ENCODE results near the gene SLC10A3.

Gene SLC10A3, protein sequence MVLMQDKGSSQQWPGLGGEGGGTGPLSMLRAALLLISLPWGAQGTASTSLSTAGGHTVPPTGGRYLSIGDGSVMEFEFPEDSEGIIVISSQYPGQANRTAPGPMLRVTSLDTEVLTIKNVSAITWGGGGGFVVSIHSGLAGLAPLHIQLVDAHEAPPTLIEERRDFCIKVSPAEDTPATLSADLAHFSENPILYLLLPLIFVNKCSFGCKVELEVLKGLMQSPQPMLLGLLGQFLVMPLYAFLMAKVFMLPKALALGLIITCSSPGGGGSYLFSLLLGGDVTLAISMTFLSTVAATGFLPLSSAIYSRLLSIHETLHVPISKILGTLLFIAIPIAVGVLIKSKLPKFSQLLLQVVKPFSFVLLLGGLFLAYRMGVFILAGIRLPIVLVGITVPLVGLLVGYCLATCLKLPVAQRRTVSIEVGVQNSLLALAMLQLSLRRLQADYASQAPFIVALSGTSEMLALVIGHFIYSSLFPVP

DNA sequence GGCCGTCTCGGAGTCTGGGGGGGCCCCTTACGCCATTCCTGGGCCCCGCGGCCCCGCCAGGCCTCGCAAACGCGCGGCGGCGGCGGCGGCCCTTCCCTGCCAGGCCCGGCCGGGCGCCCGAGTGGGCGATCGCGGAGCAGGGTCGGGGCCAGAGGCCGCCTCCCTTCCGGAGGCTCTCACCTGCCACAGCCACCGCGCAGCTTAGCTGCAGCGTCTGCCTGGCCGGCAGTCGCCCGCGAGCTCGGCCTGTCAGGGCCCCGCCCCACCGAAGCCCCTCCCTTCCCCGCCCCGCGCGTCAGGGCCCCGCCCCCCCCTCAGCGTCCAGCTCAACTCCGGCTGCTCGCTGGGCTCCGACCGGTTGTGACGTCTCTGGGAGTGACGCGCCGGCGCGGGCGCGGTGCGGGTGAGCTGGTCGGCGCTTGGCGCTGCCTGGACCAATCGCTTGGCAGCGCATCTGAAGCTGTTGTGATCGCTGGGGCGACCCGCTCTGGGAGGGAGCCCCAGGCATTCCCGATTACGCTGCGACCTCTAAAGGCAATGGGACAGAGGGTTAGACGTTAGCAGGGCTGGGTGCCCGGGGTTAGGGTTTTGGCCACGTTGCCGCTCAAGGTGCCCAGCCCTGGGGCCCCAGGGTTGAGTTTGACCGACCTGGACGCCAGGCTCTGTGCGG is at the start of gene SLC10A3:
Gene SLC10A3, minus strand, starts transcription at position 216 of the 670 bp plus-strand sequence. CDS start 1,689 bp downstream, outside the sequence.
- DNase-seq, result peak; percentile 97

DNA sequence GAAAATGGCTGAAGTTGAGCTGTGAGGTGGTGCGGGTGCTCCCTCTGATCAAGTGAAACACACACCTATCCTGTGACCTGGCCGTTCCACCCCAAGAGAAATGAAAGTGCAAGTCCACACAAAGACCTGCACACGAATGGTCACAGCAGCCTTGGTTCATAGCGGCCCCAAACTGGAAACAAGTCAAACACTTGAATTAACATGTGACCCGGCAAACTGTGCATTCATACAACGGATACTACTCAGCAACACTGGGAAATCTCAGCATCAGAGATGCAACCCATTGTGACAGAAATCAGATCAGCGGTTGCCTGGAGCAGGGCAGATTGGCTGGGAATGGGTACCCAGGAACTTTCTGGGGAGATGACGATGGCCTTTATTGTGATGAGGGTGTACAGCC is 48.6 kb upstream of the SLC10A3 start:
- peak; percentile 82 for DNase-seq

DNA sequence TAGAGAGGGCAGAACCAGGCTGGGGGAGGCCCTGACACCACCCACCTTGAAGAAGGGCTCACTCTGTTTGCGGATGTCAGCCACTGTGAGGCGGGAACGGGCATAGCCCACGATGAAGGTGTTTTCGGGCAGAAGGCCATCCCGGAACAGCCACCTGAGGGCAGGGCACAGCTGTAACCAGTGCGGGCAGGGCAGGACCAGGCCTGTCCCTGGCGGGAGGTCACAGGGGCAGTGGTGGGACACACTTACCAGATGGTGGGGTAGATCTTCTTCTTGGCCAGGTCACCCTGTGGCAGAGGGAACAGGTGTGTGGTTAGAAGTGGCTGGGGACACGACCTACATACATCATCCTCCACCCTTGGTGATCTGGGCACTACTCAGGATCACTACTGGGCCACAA is 45.5 kb upstream of the SLC10A3 start:
- no peak for DNase-seq

DNA sequence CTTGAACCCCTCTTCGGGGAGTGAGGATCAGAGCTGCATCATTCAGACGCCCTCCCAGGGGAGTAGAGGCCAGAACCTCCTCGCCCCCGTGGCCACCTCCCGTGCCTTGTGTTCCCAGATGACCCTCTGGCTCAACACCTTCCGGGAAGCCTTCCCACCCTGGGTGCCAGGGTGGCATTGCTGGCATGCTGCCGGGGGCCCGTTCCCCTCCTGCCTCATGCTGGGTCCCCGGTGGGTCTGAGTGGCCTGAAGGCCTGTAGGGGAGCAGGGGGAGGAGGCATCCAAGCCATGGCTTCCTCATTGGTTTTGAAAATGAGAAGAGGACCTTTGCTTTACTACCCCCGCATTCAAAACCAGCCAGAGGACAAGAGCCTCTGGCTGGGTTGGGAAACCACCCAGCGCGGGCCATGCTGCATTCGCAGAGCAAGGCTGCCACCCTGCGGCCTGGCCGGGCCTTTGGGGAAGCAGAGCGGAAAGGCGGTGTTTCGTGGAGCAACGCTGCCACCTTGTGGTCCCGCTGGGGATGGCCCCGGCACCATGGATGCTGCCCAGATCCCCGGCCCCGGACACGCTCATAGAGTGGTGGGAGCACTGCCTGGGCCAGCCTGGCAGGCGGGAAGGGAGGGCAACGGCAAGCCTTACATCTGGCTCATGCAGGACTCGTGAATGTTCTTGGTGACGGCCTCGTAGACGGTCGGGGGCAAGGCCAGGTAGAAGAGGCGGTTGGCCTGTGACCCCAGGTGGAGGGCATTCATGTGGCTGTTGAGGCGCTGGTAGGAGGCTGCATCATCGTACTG is 44.3 kb upstream of the SLC10A3 start:
- peak; percentile 92 for DNase-seq

DNA sequence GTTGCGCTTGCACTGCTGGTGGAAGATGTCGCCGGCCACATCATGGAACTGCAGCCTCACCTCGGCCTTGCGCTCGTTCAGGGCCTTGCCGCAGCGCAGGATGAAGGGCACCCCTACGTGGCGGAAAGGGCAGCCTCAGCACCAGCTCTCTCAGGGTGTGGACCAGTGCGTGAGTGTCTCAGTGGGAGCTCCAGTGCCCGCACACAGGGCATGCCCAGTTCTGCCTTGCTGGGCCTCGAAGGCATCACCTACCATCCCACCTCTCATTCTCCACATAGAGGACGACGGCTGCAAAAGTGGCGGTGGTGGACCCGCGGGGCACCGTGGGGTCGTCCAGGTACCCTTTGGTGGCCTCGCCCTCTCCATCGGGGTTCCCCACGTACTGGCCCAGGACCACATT is 42.3 kb upstream of the SLC10A3 start:
- DNase-seq, result no peak

DNA sequence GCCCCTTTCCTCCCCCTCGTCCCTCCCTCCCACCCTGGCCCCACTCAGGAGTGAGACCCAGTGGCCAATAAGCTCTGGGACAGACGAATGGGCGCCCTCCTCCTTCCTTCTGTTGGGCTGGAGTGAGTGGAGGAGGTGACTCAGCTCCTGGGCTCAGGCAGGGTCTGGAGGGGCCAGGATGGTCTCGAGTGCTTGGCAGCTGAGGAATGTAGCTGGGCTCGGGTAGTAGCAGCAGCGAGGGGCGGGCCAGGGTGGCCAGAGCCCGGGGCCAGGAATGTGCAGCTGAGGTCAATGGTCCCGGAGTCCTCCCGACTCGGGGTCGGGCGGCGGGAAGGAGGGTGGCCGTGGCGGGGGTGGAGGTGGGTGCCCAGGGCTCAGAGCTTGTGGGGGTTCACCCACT is 41.2 kb upstream of the SLC10A3 start:
- DNase-seq, result no peak

DNA sequence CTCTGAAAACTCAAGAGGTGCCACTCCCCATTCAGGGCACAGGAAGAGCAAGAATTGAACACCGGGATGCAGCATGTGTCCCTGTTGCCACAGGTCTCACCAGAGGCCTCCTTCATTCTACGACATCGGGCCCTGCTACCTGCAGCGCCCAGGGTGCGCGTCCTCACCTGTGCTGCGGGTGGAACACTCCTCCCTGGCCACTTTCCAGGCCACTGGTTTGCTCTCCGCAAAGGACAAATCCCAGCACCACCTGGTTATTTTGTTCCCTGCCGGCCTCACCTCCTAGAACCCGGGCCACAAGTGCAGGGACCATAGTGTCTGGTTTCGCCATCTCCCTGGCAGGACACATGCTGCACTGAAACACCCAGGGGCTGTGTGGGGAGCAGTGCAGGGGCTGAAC is 39.9 kb upstream of the SLC10A3 start:
- DNase-seq, result peak; percentile 45

DNA sequence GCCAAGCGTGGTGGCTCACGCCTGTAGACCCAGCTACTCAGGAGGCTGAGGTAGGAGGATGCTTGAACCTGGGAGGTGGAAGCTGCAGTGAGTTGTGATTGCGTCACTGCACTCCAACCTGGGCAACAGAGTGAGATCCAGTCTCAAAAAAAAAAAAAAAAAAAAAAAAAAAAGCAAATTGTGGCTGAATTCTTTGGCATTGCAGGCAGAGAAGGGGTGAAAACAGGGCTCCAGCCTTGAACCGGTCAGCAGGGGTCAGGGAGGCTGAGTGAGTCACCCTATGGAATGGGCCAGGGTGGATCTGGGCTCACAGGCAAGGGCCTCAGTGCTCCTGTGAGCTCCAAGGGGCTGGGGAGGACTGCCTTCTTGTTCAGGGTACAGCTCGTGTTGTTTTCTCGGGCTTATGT is 38.8 kb upstream of the SLC10A3 start:
- peak; percentile 19 for DNase-seq

DNA sequence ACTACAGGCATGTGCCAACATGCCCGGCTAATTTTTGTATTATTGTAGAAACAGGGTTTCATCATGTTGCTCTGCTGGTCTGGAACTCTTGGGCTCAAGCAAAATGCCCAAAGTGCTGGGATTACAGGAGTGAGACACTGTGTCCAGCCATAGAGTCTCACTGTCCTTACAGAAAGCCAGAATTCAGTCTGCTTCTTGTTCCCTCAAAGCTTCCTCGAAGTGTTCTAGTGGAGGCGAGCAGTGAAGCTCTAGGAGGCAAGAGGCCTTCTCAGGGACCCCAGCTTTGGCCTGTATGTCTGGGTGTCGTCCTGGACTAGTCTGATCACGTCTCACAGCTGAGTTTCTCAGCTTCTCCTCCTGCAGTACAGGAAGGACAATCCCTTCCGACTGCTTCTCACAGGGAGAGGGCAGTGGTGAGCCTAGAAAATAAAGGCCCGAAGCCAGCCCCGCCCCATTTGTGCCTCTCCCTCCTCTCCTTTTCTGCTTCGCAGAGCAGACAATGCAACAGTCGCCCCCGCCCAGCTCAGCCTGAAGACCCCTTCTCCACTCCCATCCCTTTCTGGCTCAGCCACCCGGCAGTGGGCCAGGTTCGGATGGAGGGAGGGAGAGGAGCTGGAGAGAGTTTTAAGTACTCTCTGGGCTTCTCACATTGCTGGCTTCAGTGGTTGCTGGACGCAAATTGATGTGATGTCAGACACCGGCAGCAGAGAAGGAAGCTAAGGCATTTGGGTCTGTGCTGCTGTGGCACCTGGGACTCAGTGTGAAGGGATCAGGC is 36.7 kb upstream of the SLC10A3 start:
- DNase-seq, result peak; percentile 89

DNA sequence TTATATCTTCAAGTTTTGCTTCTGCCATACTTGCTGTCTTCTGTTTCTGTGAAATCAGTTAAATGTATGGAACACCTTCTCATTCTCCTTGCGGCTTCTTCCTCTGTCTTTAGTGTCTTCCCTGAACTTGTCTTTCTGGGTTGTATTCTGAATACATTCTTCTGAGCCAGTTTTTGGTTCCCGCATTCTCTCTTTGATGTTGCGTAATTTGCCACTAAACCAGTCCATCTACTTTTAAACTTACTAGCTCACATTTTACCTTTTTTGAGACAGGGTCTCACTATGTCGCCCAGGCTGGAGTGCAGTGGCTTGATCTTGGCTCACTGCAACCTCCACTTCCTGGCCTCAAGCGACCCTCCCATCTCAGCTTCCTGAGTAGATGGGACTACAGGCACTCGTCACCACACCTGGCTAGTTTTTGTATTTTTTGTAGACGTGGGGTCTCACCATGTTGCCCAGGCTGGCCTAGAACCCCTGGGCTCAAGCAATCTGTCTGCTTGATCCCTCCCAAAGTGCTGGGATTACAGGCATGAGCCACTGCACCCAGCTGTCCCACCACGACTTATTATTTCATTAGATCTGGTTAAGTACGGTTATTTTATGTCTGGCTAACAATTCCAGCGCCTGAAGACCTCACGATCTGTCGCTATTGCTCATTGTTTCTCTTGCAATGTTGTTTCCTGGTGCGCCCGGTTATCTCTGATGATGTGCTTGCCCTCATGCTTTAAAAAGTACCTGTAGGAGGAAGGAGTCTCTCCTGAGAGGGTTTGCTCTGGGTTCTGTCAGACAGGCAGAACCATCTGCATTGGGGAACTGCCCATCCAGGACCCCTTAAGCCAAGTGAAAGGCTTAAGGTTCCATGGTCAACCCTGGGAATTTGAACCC is 35.4 kb upstream of the SLC10A3 start:
- no peak for DNase-seq

DNA sequence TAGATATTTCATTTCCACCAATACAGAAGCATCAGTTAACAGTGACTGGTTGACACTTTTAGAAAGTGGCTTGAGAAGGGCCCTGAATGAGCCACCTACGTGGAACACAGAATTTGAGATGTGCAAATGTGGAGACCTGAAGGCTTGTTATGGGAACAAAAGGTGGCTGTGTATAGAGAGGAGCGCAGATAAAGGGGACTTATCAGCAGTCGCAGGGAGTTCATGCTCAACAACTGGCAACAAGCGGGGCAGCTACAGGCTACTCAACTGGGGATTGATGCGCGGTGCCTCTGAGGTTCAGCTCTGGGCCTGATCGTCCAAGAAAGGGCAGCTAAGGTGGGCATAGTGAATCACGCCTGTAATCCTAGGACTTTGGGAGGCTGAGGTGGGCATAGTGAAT is 29.0 kb upstream of the SLC10A3 start:
- no peak for DNase-seq

DNA sequence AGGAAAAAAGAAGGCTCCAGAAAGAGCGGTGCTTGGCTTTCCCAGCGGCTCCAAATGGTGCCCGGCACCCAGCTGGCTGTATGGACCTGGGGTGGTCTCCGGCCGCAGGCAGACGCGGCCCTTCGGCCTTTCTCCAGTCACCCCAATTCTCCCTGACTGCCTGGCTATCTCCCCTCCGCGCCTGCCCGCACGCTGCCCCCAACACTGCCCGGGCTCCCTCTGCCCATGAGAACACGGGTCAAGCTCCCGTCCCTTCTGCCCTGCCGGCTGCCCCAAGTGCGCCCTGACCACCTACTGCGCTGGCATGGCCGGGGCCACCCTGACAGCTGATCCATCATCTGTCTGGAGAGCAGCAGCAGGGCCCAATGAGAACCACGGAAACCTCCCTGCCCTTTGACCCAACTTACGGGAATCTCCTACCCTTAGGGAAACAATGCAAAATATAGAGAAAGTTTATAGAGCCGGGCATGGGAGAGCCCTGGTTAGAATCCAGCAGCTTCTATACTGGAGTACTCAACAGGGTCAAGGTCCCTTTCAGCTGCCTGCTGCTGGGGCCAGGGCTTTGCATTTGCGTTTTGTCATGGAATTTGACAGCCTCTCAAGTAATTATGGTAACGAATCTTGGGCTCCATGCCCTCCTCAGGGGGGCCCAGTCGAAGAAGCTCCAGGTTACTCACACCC is 26.8 kb upstream of the SLC10A3 start:
- peak; percentile 32 for DNase-seq

DNA sequence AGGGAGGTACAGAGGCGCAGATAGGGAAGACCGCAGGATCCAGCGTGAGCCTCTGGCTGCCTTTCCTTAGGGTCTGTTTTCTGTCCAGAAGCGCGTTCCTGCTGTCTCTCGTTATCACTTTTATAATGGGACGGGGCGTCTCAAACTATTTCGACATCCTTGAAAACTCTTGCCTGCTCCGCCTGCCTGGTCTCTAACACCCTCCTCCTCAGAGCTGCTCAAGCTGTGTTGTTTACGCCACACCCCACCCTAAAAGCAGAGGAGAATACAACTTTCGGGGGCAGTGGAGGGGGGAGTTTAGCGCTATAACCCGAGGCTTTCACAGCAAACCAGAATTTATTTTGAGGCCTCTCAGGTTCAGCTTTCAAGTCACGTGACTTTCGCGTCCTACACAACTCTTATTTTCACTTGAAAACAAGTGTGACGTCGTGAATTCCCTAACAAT is 26.2 kb upstream of the SLC10A3 start:
- peak; percentile 65 for DNase-seq

DNA sequence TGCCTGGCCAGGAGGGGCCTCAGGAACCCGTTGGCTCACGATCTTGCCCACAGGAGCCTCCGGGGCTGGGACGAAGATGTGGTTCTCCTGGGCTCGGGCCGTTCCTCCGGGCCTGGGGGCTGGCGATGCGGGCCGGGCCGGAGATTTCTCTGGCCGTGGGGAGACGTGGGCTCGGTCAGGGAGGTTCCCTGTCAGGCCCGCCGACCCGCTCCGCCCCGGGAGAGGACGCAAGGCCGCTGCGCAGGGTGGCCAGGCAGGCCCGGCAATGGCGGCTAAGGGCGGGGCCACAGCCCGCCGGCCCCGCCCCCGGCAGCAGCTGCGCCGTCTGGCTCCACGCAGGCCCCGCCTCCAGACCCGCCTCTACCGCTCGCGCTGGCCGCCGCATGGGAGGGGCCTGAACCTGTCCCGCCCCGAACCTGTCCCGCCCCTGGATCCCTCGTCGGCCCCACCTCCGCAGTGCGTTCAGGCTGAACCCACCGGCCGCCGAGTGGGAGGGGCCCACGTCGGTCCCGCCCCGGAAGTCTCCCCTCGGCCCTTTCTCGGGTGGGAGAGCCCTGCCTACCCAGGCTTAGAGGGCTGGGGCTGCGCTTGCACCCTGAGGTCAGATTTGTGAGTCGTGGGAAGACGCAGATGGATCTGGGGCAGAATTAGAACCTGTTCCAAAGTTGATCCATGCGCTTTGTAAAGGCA is 25.7 kb upstream of the SLC10A3 start, which contains the start of gene FAM3A:
Gene FAM3A, minus strand, starts transcription at position 267 of the 690 bp plus-strand sequence. CDS start 460 bp downstream, outside the sequence.
- peak; percentile 95 for DNase-seq

DNA sequence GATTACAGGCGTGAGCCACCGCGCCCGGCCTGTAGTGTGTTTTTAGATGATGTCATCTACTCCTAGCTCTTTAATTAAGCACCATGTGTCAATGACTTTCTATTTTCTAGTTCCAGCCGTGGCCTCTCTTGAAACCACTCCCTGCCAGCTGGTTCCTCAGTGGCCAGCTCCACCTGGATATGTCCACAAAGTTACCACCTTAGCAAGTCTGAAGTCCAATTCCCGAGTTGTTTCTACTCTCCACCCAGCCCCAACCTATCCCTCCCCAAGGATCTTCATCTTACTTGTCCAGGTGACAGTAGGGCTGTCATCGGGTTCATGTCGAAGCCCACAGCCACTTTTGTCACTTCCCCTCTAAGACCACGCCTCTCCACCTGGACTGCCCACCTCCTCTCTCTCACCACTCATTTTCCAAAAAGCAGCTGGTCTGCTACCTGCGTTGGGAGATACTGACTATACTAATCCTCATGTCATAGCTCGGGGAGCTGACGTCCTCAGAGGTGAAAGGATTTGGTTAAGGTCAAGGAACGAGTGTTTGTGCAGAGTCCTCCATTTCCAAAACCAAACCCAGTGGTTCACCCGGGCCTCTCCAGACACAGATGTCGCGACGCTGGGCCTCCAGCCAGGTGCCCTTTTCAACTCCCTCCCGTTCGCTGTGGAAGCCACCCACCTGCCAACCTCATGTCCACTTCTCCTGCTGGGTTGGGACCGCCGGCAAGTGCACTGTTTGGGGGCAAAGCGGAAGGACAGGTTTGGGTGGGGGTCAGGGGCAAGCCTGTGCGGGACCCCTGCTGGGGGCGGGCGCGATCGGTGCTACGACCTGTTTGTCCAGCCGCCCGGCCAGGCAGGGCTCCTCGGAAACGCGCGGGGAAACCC is 24.9 kb upstream of the SLC10A3 start:
- peak; percentile 82 for DNase-seq

DNA sequence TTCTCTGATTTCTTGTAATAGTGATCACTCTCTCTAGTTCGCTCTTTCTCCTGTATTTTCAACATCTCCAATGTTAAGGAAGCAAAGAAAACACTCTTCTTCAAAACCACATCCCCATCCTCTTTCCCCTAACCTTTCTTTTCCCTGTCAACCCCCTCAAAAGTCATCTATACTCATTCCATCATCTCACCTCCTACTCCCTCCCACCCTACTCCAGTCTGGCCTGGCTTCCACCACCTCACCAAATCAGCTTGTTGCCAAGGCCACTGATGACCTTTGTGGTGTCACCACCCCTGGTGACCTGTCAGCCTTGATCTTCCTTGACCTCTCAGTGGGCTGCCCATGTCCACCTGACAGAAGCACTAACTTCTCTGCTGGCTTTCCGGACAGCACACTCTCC is 23.3 kb upstream of the SLC10A3 start:
- no peak for DNase-seq

DNA sequence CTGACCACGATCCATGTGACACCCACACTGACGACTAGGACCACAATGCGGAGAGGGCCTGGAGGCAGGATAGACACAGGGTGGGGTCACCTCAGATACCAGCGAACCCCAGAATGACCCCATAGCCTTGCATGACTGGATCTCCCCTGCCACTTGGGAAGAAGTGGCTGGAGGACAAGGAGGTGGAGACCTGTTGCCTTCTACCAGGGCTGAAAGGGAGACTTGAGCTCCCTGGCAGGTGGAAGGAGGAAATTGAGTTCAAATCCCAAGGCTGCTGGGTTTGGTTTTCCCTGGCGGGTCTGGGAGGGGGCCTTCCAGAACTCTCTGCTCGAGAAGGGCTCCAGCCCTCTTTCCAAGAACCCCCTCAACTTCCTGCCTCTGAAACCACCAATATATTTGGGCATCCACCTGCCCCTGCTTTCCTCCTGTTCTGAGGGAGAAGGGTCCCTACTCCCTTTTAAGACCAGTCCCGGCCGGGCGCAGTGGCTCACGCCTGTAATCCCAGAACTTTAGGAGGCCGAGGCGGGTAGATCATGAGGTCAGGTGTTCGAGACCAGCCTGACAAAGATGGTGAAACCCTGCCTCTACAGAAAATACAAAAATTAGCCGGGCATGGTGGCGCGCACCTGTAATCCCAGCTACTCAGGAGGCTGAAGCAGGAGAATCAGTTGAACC is 22.6 kb upstream of the SLC10A3 start:
- no peak for DNase-seq

DNA sequence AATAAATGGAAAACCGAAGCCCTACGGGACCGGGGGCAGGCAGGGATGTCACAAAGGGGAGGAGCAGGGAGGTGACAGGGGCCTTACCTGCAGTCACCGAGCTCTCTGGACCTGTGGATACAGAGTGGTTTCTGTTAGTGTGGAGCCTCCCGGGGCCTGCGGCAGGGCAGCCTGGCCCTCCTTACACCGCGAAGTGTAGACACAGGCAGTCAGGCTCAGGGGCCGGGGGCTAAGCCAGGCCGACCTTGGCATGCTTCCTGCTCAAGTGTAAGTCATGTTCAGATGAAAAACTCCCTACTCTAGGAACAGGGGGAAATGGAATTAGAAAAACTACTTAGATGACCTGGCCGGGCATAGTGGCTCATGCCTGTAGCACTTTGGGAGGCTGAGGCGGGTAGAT is 21.3 kb upstream of the SLC10A3 start:
- no peak for DNase-seq

All from DMS53 (cell line).